NOMO-1 treated with DMSO at 0.1 percent for 48 hours (cell line): ENCODE measurements around the gene GHR.
"Not testable (repeated sequence)": the region's sequence is repeated elsewhere in the genome, so short reads cannot be mapped to it uniquely, and the experiment has no call there.

Source experiments
- DNase-seq: peaks from one replicate; lab custom pipeline; 2025; ENCODE audit not compliant: unreplicated experiment; lab: John Stamatoyannopoulos, UW

The GHR gene

GRCh38 chr5:42566652-42567295 is 143.5 kb downstream of the GHR start:
- no peak for DNase-seq

- DNase-seq, result no peak
Measured at GRCh38 chr5:42569325-42569724, 146.1 kb downstream of the GHR start.

- DNase-seq, result no peak
Measured at GRCh38 chr5:42569953-42570548, 146.8 kb downstream of the GHR start.

- no peak for DNase-seq
Measured at GRCh38 chr5:42570966-42571960, 148.0 kb downstream of the GHR start.

- DNase-seq, result no peak
Measured at GRCh38 chr5:42572313-42572712, 149.1 kb downstream of the GHR start.

GRCh38 chr5:42573386-42573785 is 150.1 kb downstream of the GHR start:
- DNase-seq, result no peak

GRCh38 chr5:42575914-42576313 is 152.7 kb downstream of the GHR start:
- DNase-seq, result not testable (repeated sequence)

GRCh38 chr5:42578901-42579300 is 155.7 kb downstream of the GHR start:
- not testable (repeated sequence) for DNase-seq

- no peak for DNase-seq
Measured at GRCh38 chr5:42579320-42579719, 156.1 kb downstream of the GHR start.

- DNase-seq, result no peak
Measured at GRCh38 chr5:42581845-42582244, 158.6 kb downstream of the GHR start.

- DNase-seq, result no peak
Measured at GRCh38 chr5:42582723-42583122, 159.5 kb downstream of the GHR start.

GRCh38 chr5:42583322-42583721 is 160.1 kb downstream of the GHR start:
- DNase-seq, result peak; percentile 57

GRCh38 chr5:42586625-42587024 is 163.4 kb downstream of the GHR start:
- no peak for DNase-seq

- DNase-seq, result no peak
Measured at GRCh38 chr5:42587096-42587723, 164.0 kb downstream of the GHR start.

- DNase-seq, result no peak
Measured at GRCh38 chr5:42590566-42590965, 167.3 kb downstream of the GHR start.

GRCh38 chr5:42591015-42591414 is 167.8 kb downstream of the GHR start:
- DNase-seq, result no peak

GRCh38 chr5:42592401-42593140 is 169.3 kb downstream of the GHR start:
- DNase-seq, result no peak

GRCh38 chr5:42593591-42593990 is 170.4 kb downstream of the GHR start:
- DNase-seq, result peak; percentile 94

- DNase-seq, result no peak
Measured at GRCh38 chr5:42595597-42595996, 172.4 kb downstream of the GHR start.

GRCh38 chr5:42596817-42597216 is 173.6 kb downstream of the GHR start:
- DNase-seq, result no peak
